ENCODE results near the gene TBC1D17. TPM values are rescaled to one million over a fixed set of nuclear protein-coding genes. Genes with fewer than 3 reads are reported as not detected.

TBC1D17 gene
- total RNA-seq, 1 experiment from 2014 or later = 9.5 TPM

GRCh38 chr19:49847731-49848696 lies 29.5 kb upstream of the TBC1D17 start:
- no peak for DNase-seq (ENCODE audit: extremely low read depth, low read depth)

GRCh38 chr19:49848938-49849337 lies 28.6 kb upstream of the TBC1D17 start:
- DNase-seq (ENCODE audit: extremely low read depth, low read depth) = no peak

- no peak for DNase-seq (ENCODE audit: extremely low read depth, low read depth)
Observed at GRCh38 chr19:49849433-49850220, 27.9 kb upstream of the TBC1D17 start.

GRCh38 chr19:49850221-49850486 lies 27.3 kb upstream of the TBC1D17 start:
- no peak for DNase-seq (ENCODE audit: extremely low read depth, low read depth)

GRCh38 chr19:49850487-49851342 lies 26.8 kb upstream of the TBC1D17 start, which contains the start of gene PTOV1:
TSS of gene PTOV1 (plus strand) at chr19:49851159.
- DNase-seq (ENCODE audit: extremely low read depth, low read depth) = peak; percentile 83

- DNase-seq (ENCODE audit: extremely low read depth, low read depth) = no peak
Observed at GRCh38 chr19:49851456-49852259, 25.8 kb upstream of the TBC1D17 start.

GRCh38 chr19:49852631-49853126 lies 24.8 kb upstream of the TBC1D17 start:
- DNase-seq (ENCODE audit: extremely low read depth, low read depth) = no peak

GRCh38 chr19:49853852-49854377 lies 23.6 kb upstream of the TBC1D17 start:
- no peak for DNase-seq (ENCODE audit: extremely low read depth, low read depth)

GRCh38 chr19:49854378-49855263 lies 22.9 kb upstream of the TBC1D17 start:
- no peak for DNase-seq (ENCODE audit: extremely low read depth, low read depth)

GRCh38 chr19:49855277-49855675 lies 22.2 kb upstream of the TBC1D17 start:
- no peak for DNase-seq (ENCODE audit: extremely low read depth, low read depth)

GRCh38 chr19:49855676-49856573 lies 21.6 kb upstream of the TBC1D17 start:
- DNase-seq (ENCODE audit: extremely low read depth, low read depth) = no peak

GRCh38 chr19:49856574-49857021 lies 20.9 kb upstream of the TBC1D17 start:
- no peak for DNase-seq (ENCODE audit: extremely low read depth, low read depth)

- no peak for DNase-seq (ENCODE audit: extremely low read depth, low read depth)
Observed at GRCh38 chr19:49857061-49857837, 20.3 kb upstream of the TBC1D17 start.

GRCh38 chr19:49857838-49858087 lies 19.7 kb upstream of the TBC1D17 start:
- DNase-seq (ENCODE audit: extremely low read depth, low read depth) = no peak

GRCh38 chr19:49858088-49858985 lies 19.2 kb upstream of the TBC1D17 start:
- no peak for DNase-seq (ENCODE audit: extremely low read depth, low read depth)

All from NCI-H460 (cell line).